ENCODE results near the gene ARL14EP. TPM values are rescaled to one million over a fixed set of nuclear protein-coding genes. Genes with fewer than 3 reads are reported as not detected.
A peak's percentile ranks its signal among the peaks of the same experiment; 100 is the strongest.

Gene ARL14EP
- total and polyA plus RNA-seq, 8 donors, result 20.1 to 57.3 (median 47.4) TPM

GRCh38 chr11:30356391-30356790, 33.5 kb downstream of the ARL14EP start:
- TF ChIP-seq CTCF (IDR thresholded peaks at IDR 0.05), result no peak
- Histone ChIP-seq H3K27me3 (no peaks in the 10 kb centered on the region), H3K36me3 (no peaks in the 10 kb centered on the region), H3K9me3 (no peaks in the 10 kb centered on the region), H3K4me1 (no peaks in the 10 kb centered on the region), H3K27ac (no peak overlapping the region), H3K4me3 (no peak overlapping the region)
- DNase-seq (no peak), ATAC-seq (no peak)
- intact Hi-C loops (cut with DNase I), result no loop called here

GRCh38 chr11:30357872-30358271, 35.0 kb downstream of the ARL14EP start:
- no peak for DNase-seq
- no peak for ATAC-seq
- no peaks in the 10 kb centered on the region for H3K27me3 ChIP-seq
- intact Hi-C loops (cut with DNase I), result no loop called here
- no peaks in the 10 kb centered on the region for H3K4me1 ChIP-seq
- TF ChIP-seq CTCF (IDR thresholded peaks at IDR 0.05), result no peak
- no peaks in the 10 kb centered on the region for H3K36me3 ChIP-seq
- H3K27ac ChIP-seq, result no peak overlapping the region
- no peak overlapping the region for H3K4me3 ChIP-seq
- no peaks in the 10 kb centered on the region for H3K9me3 ChIP-seq

- H3K9me3 ChIP-seq, result no peaks in the 10 kb centered on the region
These were observed 35.6 kb downstream of the ARL14EP start for GRCh38 chr11:30358536-30358935.

GRCh38 chr11:30360741-30361140, 37.8 kb downstream of the ARL14EP start:
- H3K4me3 ChIP-seq, result no peak overlapping the region
- intact Hi-C loops (cut with DNase I), result no loop called here
- H3K27me3 ChIP-seq, result no peaks in the 10 kb centered on the region
- no peaks in the 10 kb centered on the region for H3K4me1 ChIP-seq
- DNase-seq (no peak), ATAC-seq (peak; percentile 31)
- no peaks in the 10 kb centered on the region for H3K9me3 ChIP-seq
- H3K36me3 ChIP-seq, result no peaks in the 10 kb centered on the region
- H3K27ac ChIP-seq, result no peak overlapping the region
- no peak for TF ChIP-seq CTCF (IDR thresholded peaks at IDR 0.05)

More at GRCh38 chr11:30358536-30358935, 35.6 kb downstream of the ARL14EP start:
- Histone ChIP-seq H3K27me3 (no peaks in the 10 kb centered on the region), H3K36me3 (no peaks in the 10 kb centered on the region), H3K4me1 (no peaks in the 10 kb centered on the region), H3K27ac (no peak overlapping the region), H3K4me3 (no peak overlapping the region)
- no peak for TF ChIP-seq CTCF (IDR thresholded peaks at IDR 0.05)
- intact Hi-C loops (cut with DNase I), result no loop called here
- ATAC-seq, result no peak
- DNase-seq, result no peak

- Histone ChIP-seq H3K9me3 (no peaks in the 10 kb centered on the region), H3K36me3 (no peaks in the 10 kb centered on the region), H3K4me1 (no peaks in the 10 kb centered on the region), H3K27ac (no peak overlapping the region), H3K27me3 (no peaks in the 10 kb centered on the region), H3K4me3 (no peak overlapping the region)
- no peak for TF ChIP-seq CTCF (IDR thresholded peaks at IDR 0.05)
- intact Hi-C loops (cut with DNase I), result no loop called here
- no peak for DNase-seq
- ATAC-seq, result no peak
These were observed 41.4 kb downstream of the ARL14EP start for GRCh38 chr11:30364139-30364836.

Data from left lung (tissue), 10 donors.